Nephron (organoid): ENCODE measurements around the gene DOC2B.

ENCODE experiments used
- H3K27ac Mint-ChIP-seq, 3 experiments: 2 replicates each; pipeline ENCODE4 v1.8.0; 2020; ENCODE audit warnings: mixed read lengths in 3 of 3, mild to moderate bottlenecking in 2 of 3, moderate library complexity in 1 of 3
- H3K27me3 Mint-ChIP-seq: 2 replicates; pipeline ENCODE4 v1.8.0; 2021; ENCODE audit warnings: low read depth, mild to moderate bottlenecking, moderate library complexity, mixed read lengths
- H3K36me3 Mint-ChIP-seq: 2 replicates; pipeline ENCODE4 v1.8.0; 2020; ENCODE audit warnings: low read depth, mixed read lengths
- H3K4me1 Mint-ChIP-seq: 2 replicates; pipeline ENCODE4 v1.8.0; 2020; ENCODE audit warnings: mixed read lengths
- H3K4me3 Mint-ChIP-seq, 3 experiments: 2 replicates each; pipeline ENCODE4 v1.8.0; 2020; ENCODE audit warnings: mild to moderate bottlenecking in 3 of 3, mixed read lengths in 3 of 3, moderate library complexity in 2 of 3
- H3K9me3 Mint-ChIP-seq: 2 replicates; pipeline ENCODE4 v1.8.0; 2020; ENCODE audit warnings: mixed read lengths
- CTCF ChIP-seq, 3 experiments: fragments of 200-600 bp; sonication (generic); IDR thresholded peaks; one replicate each; pipeline ENCODE4 v1.5.0; 2021; ENCODE audit warnings: antibody characterized with exemption in 3 of 3; ENCODE audit not compliant: unreplicated experiment in 3 of 3

Gene DOC2B

GRCh38 chr17:157901-158300 lies 23.5 kb downstream of the DOC2B start:
- no peak for TF ChIP-seq CTCF (IDR thresholded peaks at IDR 0.05; ENCODE audit: unreplicated experiment in 3 of 3)
- H3K4me1 Mint-ChIP-seq, result peaks cover 5% of the 10 kb centered on the region
- H3K27ac Mint-ChIP-seq, result no peak overlapping the region
- H3K9me3 Mint-ChIP-seq, result no peaks in the 10 kb centered on the region
- H3K36me3 Mint-ChIP-seq, result peaks cover 8% of the 10 kb centered on the region
- H3K27me3 Mint-ChIP-seq, result peaks cover 9% of the 10 kb centered on the region
- no peak overlapping the region for H3K4me3 Mint-ChIP-seq

DNA sequence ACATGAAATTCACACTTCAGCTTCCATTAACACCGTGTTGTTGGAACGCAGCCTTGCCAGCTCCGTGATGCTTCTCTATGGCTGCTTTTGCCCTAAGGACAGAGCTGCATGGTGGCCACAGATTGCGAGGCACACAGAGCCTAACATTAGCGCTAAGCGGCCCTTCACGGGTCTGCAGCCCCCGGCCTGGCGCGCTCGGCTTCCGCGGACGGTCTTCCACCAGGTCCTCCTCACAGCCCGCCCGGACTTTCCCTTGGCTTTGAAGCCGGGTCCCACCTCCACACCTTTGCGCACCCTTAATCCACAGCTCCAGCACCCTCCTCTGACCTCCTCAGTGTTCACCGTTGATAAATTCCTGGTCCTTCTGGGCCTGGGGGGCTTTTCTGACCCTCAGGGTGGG lies 24.5 kb downstream of the DOC2B start:
- H3K4me3 Mint-ChIP-seq, result no peak overlapping the region
- H3K36me3 Mint-ChIP-seq, result peaks cover 8% of the 10 kb centered on the region
- H3K4me1 Mint-ChIP-seq, result peaks cover 5% of the 10 kb centered on the region
- no peaks in the 10 kb centered on the region for H3K9me3 Mint-ChIP-seq
- H3K27ac Mint-ChIP-seq, result no peak overlapping the region
- no peak for TF ChIP-seq CTCF (IDR thresholded peaks at IDR 0.05; ENCODE audit: unreplicated experiment in 3 of 3)
- H3K27me3 Mint-ChIP-seq, result peaks cover 5% of the 10 kb centered on the region

GRCh38 chr17:156094-156621 lies 25.3 kb downstream of the DOC2B start:
- Mint-ChIP-seq H3K27me3 (peaks cover 5% of the 10 kb centered on the region), H3K36me3 (peaks cover 8% of the 10 kb centered on the region), H3K4me1 (peaks cover 5% of the 10 kb centered on the region), H3K9me3 (no peaks in the 10 kb centered on the region), H3K4me3 (no peak overlapping the region), H3K27ac (no peak overlapping the region)
- no peak for TF ChIP-seq CTCF (IDR thresholded peaks at IDR 0.05; ENCODE audit: unreplicated experiment in 3 of 3)

DNA sequence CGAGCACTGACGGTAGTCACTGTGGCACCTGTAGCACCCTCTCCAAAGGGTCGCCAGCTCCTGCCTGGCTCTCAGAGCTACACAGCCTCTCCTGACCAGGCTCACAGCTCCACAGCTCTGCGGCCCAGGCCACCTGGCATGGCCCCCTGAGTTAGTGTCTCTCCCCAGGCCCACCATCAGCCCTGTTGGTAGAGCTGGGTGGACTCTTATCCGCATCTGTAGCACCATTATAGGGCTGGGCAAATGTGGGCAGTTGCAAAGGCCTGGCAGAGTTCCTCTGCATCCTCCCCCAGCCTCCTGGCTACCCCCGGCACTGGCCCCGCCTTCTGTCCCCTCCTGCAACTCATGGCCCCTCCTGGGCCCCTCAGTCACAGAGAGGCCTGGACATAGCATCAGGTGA lies 25.9 kb downstream of the DOC2B start:
- peaks cover 5% of the 10 kb centered on the region for H3K4me1 Mint-ChIP-seq
- H3K4me3 Mint-ChIP-seq, result no peak overlapping the region
- no peaks in the 10 kb centered on the region for H3K9me3 Mint-ChIP-seq
- H3K27me3 Mint-ChIP-seq, result no peaks in the 10 kb centered on the region
- peaks cover 8% of the 10 kb centered on the region for H3K36me3 Mint-ChIP-seq
- TF ChIP-seq CTCF (IDR thresholded peaks at IDR 0.05; ENCODE audit: unreplicated experiment in 3 of 3), result no peak
- no peak overlapping the region for H3K27ac Mint-ChIP-seq

DNA sequence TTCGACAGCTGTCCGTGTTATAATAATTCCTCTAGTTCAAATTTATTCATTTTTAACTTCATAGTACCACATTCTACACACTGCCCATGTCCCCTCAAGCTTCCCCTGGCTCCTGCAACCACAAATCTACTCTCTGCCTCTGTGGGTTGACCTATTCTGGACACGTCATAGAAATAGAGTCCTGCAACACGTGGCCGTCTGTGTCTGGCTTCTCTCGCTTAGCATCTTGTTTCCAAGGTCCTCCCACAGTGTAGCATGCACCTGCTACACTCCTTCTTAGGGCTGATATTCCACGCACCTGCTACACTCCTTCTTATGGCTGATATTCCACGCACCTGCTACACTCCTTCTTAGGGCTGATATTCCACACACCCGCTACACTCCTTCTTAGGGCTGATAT lies 27.6 kb downstream of the DOC2B start:
- Mint-ChIP-seq H3K27me3 (no peaks in the 10 kb centered on the region), H3K4me3 (no peak overlapping the region), H3K4me1 (peaks cover 5% of the 10 kb centered on the region), H3K36me3 (peaks cover 8% of the 10 kb centered on the region), H3K27ac (no peak overlapping the region), H3K9me3 (no peaks in the 10 kb centered on the region)
- no peak for TF ChIP-seq CTCF (IDR thresholded peaks at IDR 0.05; ENCODE audit: unreplicated experiment in 3 of 3)

DNA sequence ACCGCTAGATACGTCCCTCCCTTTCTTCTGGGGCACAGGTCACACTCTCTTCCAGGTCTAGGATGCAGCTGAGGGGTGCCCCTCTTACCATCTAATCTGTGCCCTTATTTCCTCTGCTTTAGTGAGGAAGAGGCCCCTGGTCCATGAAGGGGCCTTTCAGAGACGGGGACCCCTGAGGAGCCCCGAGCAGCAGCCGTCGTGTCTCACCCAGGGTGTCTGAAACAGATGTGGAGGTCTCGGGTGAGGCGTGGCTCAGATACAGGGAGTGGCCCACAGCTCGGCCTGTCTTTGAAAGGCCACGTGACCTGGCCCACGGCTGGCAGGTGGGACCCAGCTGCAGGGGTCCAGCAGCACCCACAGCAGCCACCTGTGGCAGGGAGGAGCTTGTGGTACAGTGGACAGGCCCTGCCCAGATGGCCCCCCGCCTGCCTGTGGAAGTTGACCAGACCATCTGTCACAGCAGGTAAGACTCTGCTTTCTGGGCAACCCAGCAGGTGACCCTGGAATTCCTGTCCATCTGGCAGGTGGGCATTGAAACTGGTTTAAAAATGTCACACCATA lies 28.5 kb downstream of the DOC2B start:
- no peaks in the 10 kb centered on the region for H3K9me3 Mint-ChIP-seq
- TF ChIP-seq CTCF (IDR thresholded peaks at IDR 0.05; ENCODE audit: unreplicated experiment in 3 of 3), result no peak
- peaks cover 8% of the 10 kb centered on the region for H3K36me3 Mint-ChIP-seq
- H3K4me3 Mint-ChIP-seq, result no peak overlapping the region
- no peaks in the 10 kb centered on the region for H3K27me3 Mint-ChIP-seq
- no peak overlapping the region for H3K27ac Mint-ChIP-seq
- H3K4me1 Mint-ChIP-seq, result peaks cover 5% of the 10 kb centered on the region
